Medulla oblongata (tissue), 1 donor: ENCODE data around the gene CLDN25.

Experiments
- DNase-seq: peaks from one replicate; pipeline ENCODE4 v3.0.0-alpha.2; 2015; ENCODE audit errors: extremely low spot score

Gene CLDN25

GRCh38 chr11:113808931-113809330, 29.3 kb downstream of the CLDN25 start:
- no peak for DNase-seq

GRCh38 chr11:113814181-113814580, 34.6 kb downstream of the CLDN25 start:
- DNase-seq = no peak

- no peak for DNase-seq
Observed at GRCh38 chr11:113817162-113817561, 37.6 kb downstream of the CLDN25 start.

- DNase-seq = no peak
Observed at GRCh38 chr11:113817626-113818025, 38.0 kb downstream of the CLDN25 start.

- DNase-seq = no peak
Observed at GRCh38 chr11:113818426-113818825, 38.8 kb downstream of the CLDN25 start.

- no peak for DNase-seq
Observed at GRCh38 chr11:113827477-113827876, 47.9 kb downstream of the CLDN25 start.

- DNase-seq = no peak
Observed at GRCh38 chr11:113828191-113828590, 48.6 kb downstream of the CLDN25 start.

- no peak for DNase-seq
Observed at GRCh38 chr11:113829751-113830150, 50.2 kb downstream of the CLDN25 start.
